Stimulated activated CD8-positive, alpha-beta memory T cell treated with anti-CD3 and anti-CD28 coated beads, Interleukin-12 subunit alpha, Interleukin-12 subunit beta, amount 100 ng/mL, for 24 hours (primary cell): ENCODE data around the gene CYB5R2.
"Not testable (repeated sequence)": the region's sequence is repeated elsewhere in the genome, so short reads cannot be mapped to it uniquely, and the experiment has no call there.

ENCODE experiments used
- DNase-seq: peaks from one replicate; pipeline ENCODE4 v3.0.0-alpha.2; 2020; ENCODE audit errors: extremely low read depth

Gene CYB5R2

GRCh38 chr11:7668911-7669310 is 4.4 kb downstream of the CYB5R2 start:
- no peak for DNase-seq

- DNase-seq, result no peak
Observed at GRCh38 chr11:7668464-7668863, 4.8 kb downstream of the CYB5R2 start.

GRCh38 chr11:7667460-7667859 is 5.8 kb downstream of the CYB5R2 start:
- no peak for DNase-seq

- DNase-seq, result no peak
Observed at GRCh38 chr11:7666292-7666866, 6.9 kb downstream of the CYB5R2 start.

- peak; percentile 41 for DNase-seq
Observed at GRCh38 chr11:7665473-7666291, 7.6 kb downstream of the CYB5R2 start.

GRCh38 chr11:7664867-7665266 is 8.4 kb downstream of the CYB5R2 start:
- DNase-seq, result no peak

- not testable (repeated sequence) for DNase-seq
Observed at GRCh38 chr11:7663531-7663930, 9.8 kb downstream of the CYB5R2 start.

- DNase-seq, result no peak
Observed at GRCh38 chr11:7657306-7658025, 15.8 kb downstream of the CYB5R2 start.

- DNase-seq, result no peak
Observed at GRCh38 chr11:7656704-7657103, 16.6 kb downstream of the CYB5R2 start.

- DNase-seq, result no peak
Observed at GRCh38 chr11:7655253-7656217, 17.8 kb downstream of the CYB5R2 start.

GRCh38 chr11:7654195-7654705 is 19.1 kb downstream of the CYB5R2 start:
- DNase-seq, result no peak

- no peak for DNase-seq
Observed at GRCh38 chr11:7651700-7652099, 21.6 kb downstream of the CYB5R2 start.

GRCh38 chr11:7651140-7651551 is 22.2 kb downstream of the CYB5R2 start:
- DNase-seq, result no peak

GRCh38 chr11:7648264-7648663 is 25.0 kb downstream of the CYB5R2 start:
- DNase-seq, result no peak

GRCh38 chr11:7646866-7647265 is 26.4 kb downstream of the CYB5R2 start:
- no peak for DNase-seq

- no peak for DNase-seq
Observed at GRCh38 chr11:7645206-7645605, 28.1 kb downstream of the CYB5R2 start.

GRCh38 chr11:7643314-7643713 is 30.0 kb downstream of the CYB5R2 start:
- DNase-seq, result no peak

GRCh38 chr11:7642747-7643146 is 30.6 kb downstream of the CYB5R2 start:
- DNase-seq, result no peak

- DNase-seq, result no peak
Observed at GRCh38 chr11:7640816-7641215, 32.5 kb downstream of the CYB5R2 start.

- DNase-seq, result no peak
Observed at GRCh38 chr11:7639643-7640025, 33.7 kb downstream of the CYB5R2 start.
